Neural crest cell (in vitro differentiated cells): ENCODE results near the gene TMEM94. TPM values are rescaled to one million over a fixed set of nuclear protein-coding genes. Genes with fewer than 3 reads are reported as not detected.

Experiments
- DNase-seq: peaks from one replicate; pipeline ENCODE4 v3.0.0; 2021; ENCODE audit warnings: low read depth, mixed read lengths, low spot score
- H3K27ac Mint-ChIP-seq: one replicate; pipeline ENCODE4 v1.8.0; 2021; ENCODE audit warnings: mild to moderate bottlenecking, mixed read lengths; ENCODE audit not compliant: unreplicated experiment
- H3K27me3 Mint-ChIP-seq: 2 replicates; pipeline ENCODE4 v1.8.0; 2021; ENCODE audit warnings: low read depth, mild to moderate bottlenecking, mixed read lengths
- H3K36me3 Mint-ChIP-seq: 2 replicates; pipeline ENCODE4 v1.8.0; 2021; ENCODE audit warnings: low read depth, mild to moderate bottlenecking, mixed read lengths
- H3K4me1 Mint-ChIP-seq: 2 replicates; pipeline ENCODE4 v1.8.0; 2021; ENCODE audit warnings: mixed read lengths
- H3K4me3 Mint-ChIP-seq: one replicate; pipeline ENCODE4 v1.8.0; 2021; ENCODE audit warnings: mild to moderate bottlenecking, mixed read lengths
- H3K9me3 Mint-ChIP-seq: 2 replicates; pipeline ENCODE4 v1.8.0; 2021; ENCODE audit warnings: mixed read lengths
- CTCF ChIP-seq: fragments of 200-600 bp; sonication (generic); conservative IDR thresholded peaks from 2 replicates; pipeline ENCODE4 v1.5.0; 2021; ENCODE audit warnings: antibody characterized with exemption, mild to moderate bottlenecking
- total RNA-seq: library from RNA; stranded (reverse); gene quantifications from 2 replicates; pipeline ENCODE4 v1.2.1, GENCODE V29; 2021

TMEM94 gene
- total RNA-seq, 1 donor from 2014 or later = 131 TPM

GRCh38 chr17:75486951-75487350 is 30.5 kb downstream of the TMEM94 start:
- no peak for TF ChIP-seq CTCF
- H3K9me3 Mint-ChIP-seq = no peaks in the 10 kb centered on the region
- DNase-seq = no peak
- H3K27me3 Mint-ChIP-seq = no peaks in the 10 kb centered on the region
- peaks cover 10% of the 10 kb centered on the region for H3K4me1 Mint-ChIP-seq
- H3K36me3 Mint-ChIP-seq = no peaks in the 10 kb centered on the region
- H3K4me3 Mint-ChIP-seq = no peak overlapping the region
- peak overlapping the region; percentile 58 for H3K27ac Mint-ChIP-seq

- DNase-seq = no peak
- Mint-ChIP-seq H3K36me3 (no peaks in the 10 kb centered on the region), H3K4me1 (peaks cover 10% of the 10 kb centered on the region), H3K27ac (peak overlapping the region; percentile 93), H3K9me3 (no peaks in the 10 kb centered on the region), H3K4me3 (no peak overlapping the region), H3K27me3 (no peaks in the 10 kb centered on the region)
- TF ChIP-seq CTCF = no peak
Observed at GRCh38 chr17:75487351-75488070, 31.1 kb downstream of the TMEM94 start.

GRCh38 chr17:75488693-75489510 is 32.5 kb downstream of the TMEM94 start:
- H3K27me3 Mint-ChIP-seq = no peaks in the 10 kb centered on the region
- H3K36me3 Mint-ChIP-seq = no peaks in the 10 kb centered on the region
- no peak for DNase-seq
- TF ChIP-seq CTCF = no peak
- no peak overlapping the region for H3K4me3 Mint-ChIP-seq
- H3K27ac Mint-ChIP-seq = no peak overlapping the region
- H3K4me1 Mint-ChIP-seq = peaks cover 10% of the 10 kb centered on the region
- H3K9me3 Mint-ChIP-seq = no peaks in the 10 kb centered on the region

- peak overlapping the region; percentile 50 for H3K27ac Mint-ChIP-seq
- H3K4me1 Mint-ChIP-seq = peaks cover 10% of the 10 kb centered on the region
- no peaks in the 10 kb centered on the region for H3K36me3 Mint-ChIP-seq
- H3K4me3 Mint-ChIP-seq = no peak overlapping the region
- no peaks in the 10 kb centered on the region for H3K9me3 Mint-ChIP-seq
- DNase-seq = no peak
- no peak for TF ChIP-seq CTCF
- H3K27me3 Mint-ChIP-seq = no peaks in the 10 kb centered on the region
Observed at GRCh38 chr17:75489511-75489955, 33.1 kb downstream of the TMEM94 start.

- Mint-ChIP-seq H3K4me3 (no peak overlapping the region), H3K27ac (no peak overlapping the region)
- no peak for DNase-seq
Observed at GRCh38 chr17:75490173-75490743, 33.8 kb downstream of the TMEM94 start.

More at GRCh38 chr17:75490173-75490743, 33.8 kb downstream of the TMEM94 start:
- TF ChIP-seq CTCF = no peak
- H3K27me3 Mint-ChIP-seq = no peaks in the 10 kb centered on the region
- no peaks in the 10 kb centered on the region for H3K9me3 Mint-ChIP-seq
- no peaks in the 10 kb centered on the region for H3K36me3 Mint-ChIP-seq
- H3K4me1 Mint-ChIP-seq = peaks cover 10% of the 10 kb centered on the region
